NOMO-1 treated with DMSO at 0.1 percent for 48 hours (cell line): ENCODE measurements around the gene SS18L1.
A peak's percentile ranks its signal among the peaks of the same experiment; 100 is the strongest.
"Not testable (repeated sequence)": the region's sequence is repeated elsewhere in the genome, so short reads cannot be mapped to it uniquely, and the experiment has no call there.

ENCODE experiments used
- DNase-seq: peaks from one replicate; lab custom pipeline; 2025; ENCODE audit not compliant: unreplicated experiment; lab: John Stamatoyannopoulos, UW

SS18L1 gene

DNA sequence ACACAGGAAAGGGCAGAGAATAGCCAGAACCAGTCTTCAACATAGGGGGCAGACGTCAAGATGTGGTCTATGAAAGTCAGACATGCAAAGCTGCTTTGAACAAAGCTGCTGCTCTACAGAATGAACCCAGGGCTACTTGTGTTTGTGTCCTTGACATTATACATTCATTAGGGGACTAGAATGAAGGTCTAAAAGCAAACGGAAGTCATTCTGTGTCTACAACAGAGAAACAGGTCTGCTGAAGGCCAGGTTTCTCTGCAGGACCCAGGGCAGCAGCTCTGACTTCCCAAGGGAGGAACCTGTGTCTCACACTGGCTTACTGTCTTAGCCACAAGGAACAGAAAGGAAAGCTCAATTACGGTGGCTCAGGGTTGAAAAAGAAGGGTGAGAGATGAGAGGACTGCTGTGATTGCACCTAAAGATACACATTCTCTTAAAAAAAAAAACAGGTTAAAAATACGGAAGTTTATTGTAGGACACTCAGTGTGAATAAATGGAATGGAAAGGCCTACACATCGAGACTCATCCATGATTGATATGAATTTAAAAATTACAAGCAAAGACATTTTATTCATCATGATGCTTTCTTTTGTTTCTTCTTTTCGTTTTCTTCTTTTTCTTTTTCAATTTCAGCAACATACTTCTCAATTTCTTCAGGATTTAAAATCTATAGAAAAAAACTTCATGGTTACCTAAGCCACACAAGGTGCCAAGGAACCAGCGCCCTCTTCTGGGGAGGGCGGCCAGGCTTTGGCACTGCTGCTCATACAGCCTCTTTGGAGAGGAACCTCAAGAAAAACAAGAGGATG lies 7.1 kb upstream of the SS18L1 start:
- peak; percentile 52 for DNase-seq

DNA sequence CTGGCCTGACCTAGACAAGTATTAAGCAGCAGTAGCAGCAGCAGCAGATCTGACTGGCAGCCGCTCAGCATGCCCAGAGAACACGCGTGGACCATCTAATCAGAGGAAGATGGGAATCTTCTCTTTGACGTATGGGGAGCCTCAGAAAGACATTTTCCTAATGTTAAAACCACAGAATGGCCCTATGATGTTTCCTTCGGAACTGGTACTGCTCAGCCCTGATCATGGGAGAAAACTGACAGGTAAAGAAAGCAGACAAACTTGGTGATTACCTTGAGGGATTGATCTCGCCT lies 6.5 kb upstream of the SS18L1 start:
- DNase-seq, result no peak

DNA sequence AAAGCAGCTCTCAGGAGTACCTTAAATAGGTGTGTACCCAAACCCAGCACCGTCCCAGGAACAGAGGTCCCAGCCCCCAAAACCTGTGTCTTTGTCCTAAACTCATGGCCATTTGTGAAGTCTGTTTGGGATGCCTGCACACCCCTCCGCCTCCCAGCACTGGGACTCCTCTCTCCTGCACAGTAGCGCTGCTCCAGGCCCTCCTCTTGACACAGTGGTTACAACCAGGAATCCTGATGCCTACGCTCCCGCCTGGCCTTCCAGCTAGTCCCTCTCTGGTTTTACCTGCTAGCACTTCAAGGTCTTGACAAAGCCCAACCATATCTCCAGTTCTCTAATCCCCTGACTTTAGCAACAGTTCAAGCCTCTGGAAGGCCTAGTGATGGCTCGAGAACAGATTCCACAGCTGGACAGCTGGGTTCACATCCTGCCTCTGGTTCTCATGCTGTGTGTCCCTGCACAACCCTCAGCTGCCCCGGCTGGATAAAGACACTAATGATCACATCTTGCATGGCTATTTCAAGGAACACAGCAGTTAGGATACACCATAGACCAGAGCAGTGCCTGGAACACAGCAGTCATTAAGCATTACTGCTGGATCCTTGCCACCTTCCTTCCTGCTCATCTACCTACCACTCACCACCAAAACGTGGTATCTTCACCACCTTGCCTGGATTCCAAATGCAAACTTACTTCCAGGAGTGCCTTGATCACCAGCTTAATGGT lies 5.9 kb upstream of the SS18L1 start:
- no peak for DNase-seq

DNA sequence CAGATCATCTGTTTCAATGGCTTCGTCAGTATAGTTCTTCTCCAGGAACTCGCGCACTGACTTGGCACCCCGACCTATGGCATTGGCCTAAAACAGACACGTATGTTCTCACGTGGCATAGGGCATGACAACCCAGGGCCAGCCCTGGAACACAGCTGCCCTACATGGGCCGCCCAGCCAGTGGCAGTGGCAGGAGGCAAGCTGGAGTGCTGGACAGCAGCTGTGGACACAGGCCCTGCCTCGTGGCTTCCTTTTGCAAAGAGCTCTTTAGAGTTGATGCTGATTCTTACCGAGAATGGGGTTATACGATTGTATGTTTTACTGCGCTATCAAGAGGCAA lies 5.4 kb upstream of the SS18L1 start:
- DNase-seq, result no peak

DNA sequence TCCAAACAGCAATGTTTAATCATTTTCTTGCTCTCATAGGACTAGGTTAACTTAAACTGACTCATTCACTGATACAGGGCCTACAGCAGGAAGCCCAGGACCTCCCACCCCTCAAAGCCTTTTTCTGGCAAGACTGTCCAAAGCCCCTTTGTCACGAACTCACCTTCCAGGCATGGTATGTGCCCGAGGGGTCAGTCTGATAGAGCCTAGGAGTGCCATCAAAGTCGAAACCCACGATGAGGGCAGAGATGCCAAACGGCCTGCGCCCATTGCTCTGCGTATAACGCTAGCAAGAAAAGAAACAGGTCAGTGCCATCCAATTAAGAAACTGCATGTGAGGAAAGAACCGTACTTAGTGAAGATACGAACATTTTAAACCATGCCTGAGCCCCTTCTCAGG lies 4.7 kb upstream of the SS18L1 start:
- no peak for DNase-seq

DNA sequence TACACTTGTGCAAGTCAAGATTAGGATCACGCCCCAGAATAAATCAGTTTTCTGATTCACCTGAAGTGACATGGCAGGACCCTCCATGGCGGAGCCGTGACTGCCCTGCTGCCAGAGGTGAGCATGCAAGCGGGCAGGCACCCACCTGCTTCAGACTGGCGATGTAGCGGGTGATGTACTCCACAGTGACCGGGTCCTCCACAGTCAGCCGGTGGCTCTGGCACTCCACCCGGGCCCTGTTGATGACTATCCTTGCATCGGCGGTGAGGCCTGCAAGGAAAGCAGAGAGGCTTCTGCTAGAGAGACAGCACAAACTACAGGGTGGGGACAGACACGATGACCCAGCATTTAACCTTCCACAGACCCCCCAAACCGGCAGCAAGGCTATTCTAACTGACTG lies 3.9 kb upstream of the SS18L1 start:
- no peak for DNase-seq

DNA sequence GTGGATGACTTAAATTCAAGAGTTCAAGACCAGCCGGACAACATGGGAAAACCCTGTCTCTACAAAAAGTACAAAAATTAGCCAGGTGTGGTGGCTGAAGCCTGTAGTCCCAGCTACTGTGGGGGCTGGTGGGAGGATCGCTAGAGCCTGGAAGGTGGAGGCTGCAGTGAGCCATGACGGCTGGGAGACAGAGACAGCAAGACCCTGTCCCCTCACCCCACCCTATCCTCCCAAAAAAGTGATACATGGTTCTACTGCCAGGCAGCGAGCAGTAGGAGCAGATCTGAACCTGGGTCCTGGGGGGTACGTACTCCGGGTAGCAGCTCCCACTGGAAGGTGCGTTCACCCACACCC lies 2.5 kb upstream of the SS18L1 start:
- no peak for DNase-seq

DNA sequence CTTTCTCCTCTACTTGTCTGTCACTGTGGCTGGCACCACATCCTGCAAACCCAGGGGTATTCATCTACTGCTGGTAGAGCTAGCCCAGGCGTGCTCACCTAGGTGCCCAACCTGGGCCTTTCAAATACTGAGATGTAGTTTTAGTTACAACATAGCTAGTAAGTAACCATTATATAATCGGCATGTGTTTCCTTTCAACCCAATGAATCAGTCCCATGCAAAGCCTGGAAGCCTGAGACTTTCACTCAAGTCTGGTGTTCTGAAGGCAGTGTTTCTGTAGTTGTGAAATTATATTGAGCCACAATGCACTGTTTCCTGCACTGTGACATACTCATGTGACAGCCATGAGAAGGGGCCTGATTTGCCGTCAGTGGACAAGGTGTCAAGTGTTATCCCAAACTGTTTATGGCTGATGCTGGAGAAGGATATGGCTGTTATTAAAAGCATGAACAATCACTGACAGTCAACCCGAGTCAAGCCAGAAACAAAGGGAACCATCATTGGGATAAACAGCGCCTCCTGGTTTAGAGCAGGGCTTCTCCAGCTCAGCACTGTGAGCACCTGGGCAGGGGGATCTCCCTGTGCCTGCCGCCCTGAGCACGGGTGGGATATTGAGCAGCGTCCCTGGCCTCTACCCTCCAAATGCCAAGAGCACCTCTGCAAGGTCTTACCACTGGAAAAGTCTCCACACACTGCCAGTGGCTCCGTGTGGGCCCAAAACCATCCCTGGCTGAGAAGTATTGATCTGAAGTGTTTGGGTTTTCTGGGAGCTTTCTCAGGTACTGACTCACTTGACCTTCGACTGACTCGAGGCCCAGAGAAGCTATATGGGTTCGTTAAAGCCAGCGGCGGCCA lies 1.9 kb upstream of the SS18L1 start:
- peak; percentile 9 for DNase-seq

DNA sequence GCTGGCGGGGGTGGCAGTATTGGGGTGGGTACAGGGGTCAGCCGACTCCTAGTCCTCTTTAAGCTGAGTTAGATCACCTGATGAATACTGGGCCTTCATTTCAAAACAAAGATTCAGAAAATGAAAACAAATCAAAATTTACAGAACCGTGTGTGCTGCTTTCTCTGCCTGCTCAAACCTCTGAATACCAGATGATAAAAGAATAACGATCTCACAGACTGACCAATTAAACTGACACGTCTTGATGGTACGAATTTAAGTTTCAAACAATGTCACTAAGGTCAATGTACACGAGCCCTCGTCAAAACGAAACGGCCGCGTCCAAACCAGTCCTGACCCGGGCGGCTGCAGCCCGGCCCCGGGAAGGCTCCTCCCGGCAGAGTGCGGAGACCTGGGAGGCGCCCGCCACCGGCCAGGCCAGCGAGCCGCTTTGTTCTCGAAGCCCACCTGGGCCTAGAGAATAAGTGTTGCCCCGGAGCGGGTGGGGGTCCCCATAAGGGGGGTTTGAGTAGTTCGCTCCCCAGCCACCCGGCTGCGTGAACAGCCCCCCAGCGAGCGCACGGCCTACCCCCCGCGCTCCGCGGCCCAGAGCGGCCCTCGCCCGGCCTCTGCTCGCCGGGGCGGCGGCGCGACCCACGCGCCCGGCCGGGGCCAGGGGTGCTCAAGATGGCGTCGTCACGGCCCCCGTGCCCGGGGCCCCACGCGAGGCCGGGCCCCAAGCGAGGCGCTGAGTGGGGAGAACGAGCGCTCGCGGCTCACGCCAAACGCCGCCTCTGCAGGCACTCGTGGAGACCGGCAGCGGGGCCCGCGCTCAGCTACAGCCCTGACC lies 1.1 kb upstream of the SS18L1 start:
- DNase-seq, result no peak

DNA sequence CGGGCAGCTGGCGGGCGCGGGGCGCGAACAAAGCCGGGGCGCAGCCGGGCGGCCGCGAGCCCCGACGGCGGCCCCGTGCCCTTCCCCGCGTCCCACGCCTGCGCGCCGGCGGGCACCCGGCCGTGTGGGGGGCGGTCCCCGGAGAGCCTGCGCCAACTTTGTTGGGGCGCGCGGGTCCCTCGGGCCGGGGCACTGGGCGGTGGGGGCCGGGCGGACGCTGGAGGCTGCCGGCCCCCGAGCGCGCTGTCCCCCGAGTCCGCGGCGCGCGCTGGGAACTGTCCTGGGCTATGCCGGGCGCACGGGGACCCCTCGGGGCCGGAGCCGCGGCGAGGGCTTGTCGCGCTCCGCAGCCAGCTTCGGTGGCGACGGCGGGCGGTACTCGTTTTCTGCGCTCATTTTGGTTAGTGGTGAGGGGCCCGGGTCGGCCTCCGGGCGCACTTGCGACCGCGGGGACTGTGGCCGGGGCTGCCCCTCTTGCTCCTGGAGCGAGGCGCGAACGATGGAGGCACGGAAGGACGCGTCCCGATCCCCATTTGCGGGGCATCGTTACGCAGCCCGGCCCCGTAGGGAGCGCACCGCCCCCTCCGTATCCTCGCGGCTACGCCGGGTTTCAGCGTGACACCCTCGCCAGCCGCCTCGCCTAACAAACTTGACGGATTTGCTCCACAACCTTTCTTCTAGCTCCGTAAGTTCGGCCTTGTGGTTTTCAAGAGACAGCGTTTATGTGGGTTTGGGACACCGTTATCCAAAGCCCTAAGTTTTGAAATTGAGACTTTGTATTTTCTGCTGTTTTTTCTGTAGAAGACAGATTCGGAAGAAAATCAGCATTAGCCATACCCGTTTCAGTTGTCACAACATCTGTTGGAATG lies 622 bp downstream of the SS18L1 start:
- peak; percentile 54 for DNase-seq

DNA sequence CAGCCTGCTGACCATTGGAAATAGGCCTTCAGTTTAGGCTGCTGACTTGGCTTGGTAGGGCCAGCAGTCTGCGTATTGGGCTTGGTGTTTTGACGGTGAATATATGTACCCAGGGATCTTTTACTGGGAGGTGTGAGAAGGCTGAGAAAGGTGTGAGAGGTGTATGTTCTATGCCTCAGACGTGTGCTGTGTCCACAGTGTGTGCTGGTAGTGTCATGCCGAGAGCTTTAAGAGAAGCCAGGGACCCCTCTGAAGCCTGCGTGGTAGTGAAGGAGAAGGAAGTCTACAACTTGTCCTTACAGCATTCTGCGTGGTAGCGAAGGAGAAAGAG lies 2.1 kb downstream of the SS18L1 start:
- no peak for DNase-seq

DNA sequence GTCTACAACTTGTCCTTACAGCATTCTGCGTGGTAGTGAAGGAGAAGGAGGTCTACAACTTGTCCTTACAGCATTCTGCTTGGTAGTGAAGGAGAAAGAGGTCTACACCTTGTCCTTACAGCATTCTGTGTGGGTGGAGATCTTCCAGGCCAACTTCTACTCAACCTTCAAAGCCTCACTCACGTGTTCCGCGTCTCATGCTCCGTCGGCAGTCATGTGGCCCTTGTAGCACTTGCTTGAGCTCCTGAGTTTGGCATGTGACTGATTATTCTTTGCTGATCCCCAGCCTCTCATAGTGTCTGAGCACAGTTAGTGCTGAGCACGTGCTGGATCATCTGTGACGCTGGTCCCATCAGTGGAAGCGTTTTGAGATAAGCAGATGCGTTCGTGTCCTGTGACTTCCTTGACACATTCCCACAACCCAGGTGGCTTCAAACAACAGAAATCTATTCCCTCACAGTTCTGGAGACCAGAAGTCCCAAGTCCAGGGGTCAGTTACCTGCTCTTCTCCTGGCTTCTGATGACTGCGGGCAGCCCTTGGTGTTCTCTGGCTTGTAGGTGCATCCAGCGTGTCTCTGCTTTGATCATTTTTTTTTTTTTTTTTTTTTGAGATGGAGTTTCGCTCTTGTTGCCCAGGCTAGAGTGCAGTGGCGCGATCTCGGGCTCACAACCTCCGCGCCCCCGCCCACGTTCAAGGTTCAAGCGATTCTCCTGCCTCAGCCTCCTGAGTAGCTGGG lies 2.6 kb downstream of the SS18L1 start:
- no peak for DNase-seq

DNA sequence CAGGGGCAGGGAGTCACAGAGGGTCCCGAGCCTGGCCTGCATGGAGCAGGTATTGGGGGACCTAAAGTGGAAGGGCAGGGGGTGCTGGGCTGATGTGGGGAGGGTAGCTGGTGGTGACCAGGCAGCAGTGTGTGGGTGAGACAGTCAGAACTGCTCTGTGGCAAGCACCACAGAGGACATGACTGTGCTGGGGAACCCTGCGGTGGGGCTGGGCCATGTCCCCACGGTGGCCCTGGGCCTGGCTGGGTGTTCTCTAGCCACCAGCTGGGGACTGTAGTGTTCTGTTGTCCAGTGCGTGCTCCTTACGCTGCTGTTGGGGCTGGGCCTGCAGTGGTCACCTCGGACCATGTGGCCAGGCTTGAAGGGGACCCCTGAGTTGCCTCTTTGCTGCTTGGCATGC lies 3.6 kb downstream of the SS18L1 start:
- no peak for DNase-seq

DNA sequence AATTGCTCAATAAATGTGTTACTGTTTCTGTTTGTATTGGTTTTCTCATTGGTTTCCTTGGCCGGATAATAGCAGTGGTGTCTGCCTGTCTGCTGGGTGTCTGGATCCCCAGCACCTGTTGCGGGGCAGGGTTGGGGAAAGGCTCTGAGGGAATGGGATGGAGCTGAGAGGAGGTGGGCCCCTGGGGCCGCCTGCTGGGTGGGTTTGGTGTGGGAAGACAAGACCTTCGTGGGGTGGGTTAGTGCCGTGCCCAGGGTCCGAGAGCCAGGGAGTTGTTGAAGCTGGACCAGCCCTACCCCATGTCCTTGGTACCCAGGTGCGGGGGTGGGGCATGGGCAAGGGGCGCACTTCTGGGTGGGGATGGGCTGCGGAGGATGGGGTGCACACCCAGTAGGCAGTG lies 4.0 kb downstream of the SS18L1 start:
- DNase-seq, result no peak

DNA sequence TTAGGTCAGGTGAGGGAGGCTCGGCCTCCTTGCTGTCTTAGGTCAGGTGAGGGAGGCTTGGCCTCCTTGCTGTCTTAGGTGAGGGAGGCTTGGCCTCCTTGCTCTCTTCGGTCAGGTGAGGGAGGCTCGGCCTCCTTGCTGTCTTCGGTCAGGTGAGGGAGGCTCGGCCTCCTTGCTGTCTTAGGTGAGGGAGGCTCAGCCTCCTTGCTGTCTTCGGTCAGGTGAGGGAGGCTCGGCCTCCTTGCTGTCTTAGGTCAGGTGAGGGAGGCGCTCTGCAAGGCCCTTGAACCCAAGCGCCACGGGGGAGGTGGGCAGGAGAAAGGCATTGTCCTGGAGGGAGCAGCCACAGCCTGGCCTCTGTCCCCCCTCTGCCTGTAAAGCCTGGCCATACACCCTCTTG lies 4.8 kb downstream of the SS18L1 start:
- not testable (repeated sequence) for DNase-seq

DNA sequence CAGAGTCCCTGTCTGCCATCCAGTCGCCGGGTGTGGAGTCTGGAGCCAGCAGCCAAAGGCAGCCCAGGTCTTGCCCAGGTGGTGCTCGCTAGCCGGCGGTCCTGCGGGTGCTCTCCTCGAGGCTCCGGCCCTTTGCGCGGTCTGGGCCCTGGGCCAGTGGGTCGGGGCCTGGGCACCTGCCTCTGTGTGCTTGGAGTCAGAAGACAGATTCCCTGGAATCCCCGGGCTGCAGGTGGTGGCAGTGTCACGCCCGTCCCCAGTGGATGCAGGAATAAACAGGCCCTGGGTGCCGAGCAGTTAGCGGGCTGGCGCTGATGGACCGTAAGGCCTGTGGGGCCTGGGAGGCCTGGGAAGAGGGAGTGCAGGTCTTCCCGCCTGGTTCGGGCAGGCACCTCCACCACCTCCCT lies 5.3 kb downstream of the SS18L1 start:
- DNase-seq, result no peak

DNA sequence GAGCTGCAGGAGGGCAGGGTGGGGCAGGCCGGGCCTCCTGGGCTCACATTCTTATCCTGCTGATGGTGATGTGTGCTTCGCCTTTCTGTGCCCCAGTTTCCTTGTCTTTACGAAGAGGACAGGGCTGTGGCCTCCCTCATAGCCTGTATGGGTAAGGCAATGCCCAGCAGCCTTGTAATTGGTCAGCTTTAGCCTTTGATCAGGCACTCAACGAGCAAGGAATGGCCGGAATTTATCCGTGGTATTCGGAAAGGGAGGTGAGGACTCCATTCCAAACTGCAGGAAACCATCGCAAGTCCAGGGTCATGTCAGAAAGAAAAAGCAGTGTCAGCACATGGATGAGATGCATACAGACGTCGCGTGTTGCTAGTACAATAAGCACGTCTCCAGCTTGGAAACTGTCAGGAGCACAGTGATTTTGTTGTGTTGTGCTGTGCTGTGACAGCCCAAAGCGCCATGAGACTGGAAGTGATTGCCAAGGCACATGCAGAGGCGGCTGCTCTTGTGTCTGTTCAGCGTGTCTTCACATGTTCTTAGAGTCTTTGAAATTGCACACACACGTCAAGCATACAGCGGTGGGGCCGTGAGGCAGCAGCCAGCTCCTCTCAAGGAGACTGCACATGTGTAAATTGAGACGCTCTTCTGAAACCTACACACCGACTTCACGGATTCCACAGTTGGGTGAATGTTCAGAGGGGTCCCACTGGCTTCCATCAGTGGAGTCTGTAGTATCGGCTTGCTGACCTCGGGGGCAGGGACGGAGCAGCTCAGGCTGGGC lies 6.2 kb downstream of the SS18L1 start:
- no peak for DNase-seq

DNA sequence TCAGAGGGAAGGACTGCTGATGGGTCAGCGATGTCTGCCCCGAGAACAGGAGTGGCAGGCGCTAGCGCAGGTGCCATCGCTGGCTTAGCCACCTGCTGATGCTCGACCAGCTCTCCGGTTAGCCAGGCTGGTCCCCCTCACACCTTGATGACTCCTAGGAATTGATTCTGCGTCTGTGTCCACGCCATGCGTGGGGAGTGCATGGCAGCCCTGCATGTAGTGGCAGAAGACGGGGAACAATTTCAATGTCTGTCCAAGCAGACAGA lies 6.7 kb downstream of the SS18L1 start:
- DNase-seq, result no peak

DNA sequence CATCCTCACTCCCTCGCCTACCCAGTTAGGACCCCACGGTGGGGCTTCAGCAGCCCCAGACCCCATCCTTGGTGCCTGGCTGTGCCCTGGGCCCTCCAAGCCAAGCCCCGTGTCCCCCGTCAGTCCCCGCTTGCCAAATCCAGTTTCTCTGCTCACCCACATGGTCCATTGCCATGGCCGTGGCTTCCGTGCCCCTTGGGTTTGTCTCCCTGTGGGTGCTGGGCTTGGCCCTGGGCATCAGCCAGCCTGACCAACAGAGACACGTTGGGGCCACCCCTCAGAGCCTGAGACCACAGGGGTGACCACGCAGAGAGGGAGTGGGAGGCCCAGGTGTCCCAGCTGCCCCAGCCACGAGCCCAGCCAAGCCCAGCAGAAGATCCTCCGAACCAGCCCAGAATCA lies 7.7 kb downstream of the SS18L1 start:
- no peak for DNase-seq
